GM18511 (cell line): ENCODE results near the gene HDHD3.

Experiments
- ATAC-seq: cut with Tn5 transposase; IDR thresholded peaks from one replicate; pipeline ENCODE4 v1.9.1; 2021; ENCODE audit warnings: mild to moderate bottlenecking, moderate library complexity; ENCODE audit not compliant: unreplicated experiment

Gene HDHD3

GRCh38 chr9:113340011-113340699, 36.6 kb downstream of the HDHD3 start, which contains the start of gene WDR31:
TSS of gene WDR31 (minus strand) at chr9:113340275. CDS start at chr9:113332022, 8,253 bp downstream.
- ATAC-seq: peak; percentile 98

- no peak for ATAC-seq
Measured at GRCh38 chr9:113337714-113338113, 39.1 kb downstream of the HDHD3 start.

GRCh38 chr9:113331780-113332179, 45.0 kb downstream of the HDHD3 start:
- ATAC-seq: no peak

GRCh38 chr9:113328045-113328782, 48.6 kb downstream of the HDHD3 start:
- no peak for ATAC-seq

GRCh38 chr9:113326230-113326629, 50.6 kb downstream of the HDHD3 start:
- ATAC-seq: no peak
